Amygdala (tissue), 56 donors: ENCODE measurements around the gene CPNE4.

Source experiments
- DNase-seq, 56 donors: peaks; one replicate each; lab custom pipeline; 2025; lab: John Stamatoyannopoulos, UW

Gene CPNE4

GRCh38 chr3:131616719-131617118 is 418.1 kb downstream of the CPNE4 start:
- DNase-seq = no peak

- DNase-seq = no peak
Measured at GRCh38 chr3:131612745-131613144, 422.1 kb downstream of the CPNE4 start.

- no peak for DNase-seq
Measured at GRCh38 chr3:131610174-131610573, 424.6 kb downstream of the CPNE4 start.

- DNase-seq = no peak
Measured at GRCh38 chr3:131608741-131609140, 426.1 kb downstream of the CPNE4 start.

- DNase-seq = no peak
Measured at GRCh38 chr3:131608296-131608695, 426.5 kb downstream of the CPNE4 start.

GRCh38 chr3:131605916-131606315 is 428.9 kb downstream of the CPNE4 start:
- no peak for DNase-seq

- no peak for DNase-seq
Measured at GRCh38 chr3:131602011-131602779, 432.6 kb downstream of the CPNE4 start.

- DNase-seq = no peak
Measured at GRCh38 chr3:131597816-131598215, 437.0 kb downstream of the CPNE4 start.

- DNase-seq = no peak
Measured at GRCh38 chr3:131596884-131597283, 437.9 kb downstream of the CPNE4 start.

- DNase-seq = no peak
Measured at GRCh38 chr3:131591394-131592014, 443.3 kb downstream of the CPNE4 start.

- DNase-seq = no peak
Measured at GRCh38 chr3:131586277-131586676, 448.5 kb downstream of the CPNE4 start.

GRCh38 chr3:131582438-131582837 is 452.4 kb downstream of the CPNE4 start:
- DNase-seq = no peak

- DNase-seq = peak in 1 of 56 donors; percentile 4
Measured at GRCh38 chr3:131568460-131568859, 466.4 kb downstream of the CPNE4 start.

GRCh38 chr3:131564812-131565211 is 470.0 kb downstream of the CPNE4 start:
- DNase-seq = no peak

GRCh38 chr3:131561511-131561910 is 473.3 kb downstream of the CPNE4 start:
- no peak for DNase-seq

- DNase-seq = no peak
Measured at GRCh38 chr3:131560795-131561194, 474.0 kb downstream of the CPNE4 start.

- DNase-seq = no peak
Measured at GRCh38 chr3:131555456-131555855, 479.4 kb downstream of the CPNE4 start.

GRCh38 chr3:131553495-131554247 is 481.1 kb downstream of the CPNE4 start:
- DNase-seq = no peak

GRCh38 chr3:131551761-131552160 is 483.1 kb downstream of the CPNE4 start:
- no peak for DNase-seq

GRCh38 chr3:131550562-131551465 is 484.0 kb downstream of the CPNE4 start:
- DNase-seq = no peak
